ENCODE measurements around the gene RBP2. TPM values are rescaled to one million over a fixed set of nuclear protein-coding genes. Genes with fewer than 3 reads are reported as not detected.

The RBP2 gene
- total and polyA plus RNA-seq, 7 donors, result 0.87 to 57.1 (median 6.0) TPM; not detected in 4

GRCh38 chr3:139423232-139423631 lies 53.1 kb downstream of the RBP2 start:
- no peaks in the 10 kb centered on the region for H3K9me3 ChIP-seq
- 37 to 81% methylated on average over 2 of the region's 2 CpGs for WGBS, 2 donors
- intact Hi-C loops (cut with DNase I), result no loop called here
- no peak for DNase-seq
- no peak overlapping the region for H3K27ac ChIP-seq
- H3K27me3 ChIP-seq, result no peaks in the 10 kb centered on the region
- no peaks in the 10 kb centered on the region for H3K4me1 ChIP-seq
- no peak overlapping the region for H3K4me3 ChIP-seq
- TF ChIP-seq POLR2AphosphoS5 (IDR thresholded peaks at IDR 0.05) (no peak), POLR2A (IDR thresholded peaks at IDR 0.05) (no peak), EP300 (IDR thresholded peaks at IDR 0.05) (no peak), CTCF (IDR thresholded peaks at IDR 0.05) (no peak)
- H3K36me3 ChIP-seq, result peaks cover 0 to 18% (median 0%) of the 10 kb centered on the region in 4 donors

- DNase-seq, result no peak
- H3K27me3 ChIP-seq, result no peaks in the 10 kb centered on the region
- no peak for TF ChIP-seq POLR2A (IDR thresholded peaks at IDR 0.05)
- TF ChIP-seq CTCF (IDR thresholded peaks at IDR 0.05), result no peak
- TF ChIP-seq POLR2AphosphoS5 (IDR thresholded peaks at IDR 0.05), result no peak
- TF ChIP-seq EP300 (IDR thresholded peaks at IDR 0.05), result no peak
- 82 to 92% methylated on average over 1 of the region's 1 CpG for WGBS, 2 donors
- H3K27ac ChIP-seq, result no peak overlapping the region
- H3K4me3 ChIP-seq, result no peak overlapping the region
- H3K4me1 ChIP-seq, result no peaks in the 10 kb centered on the region
- peaks cover 0 to 4% (median 0%) of the 10 kb centered on the region in 4 donors for H3K9me3 ChIP-seq
- intact Hi-C loops (cut with DNase I), result no loop called here
- H3K36me3 ChIP-seq, result peaks cover 0 to 18% (median 0%) of the 10 kb centered on the region in 4 donors
These were observed 54.9 kb downstream of the RBP2 start for GRCh38 chr3:139421460-139421859.

- no peak for DNase-seq
- H3K4me3 ChIP-seq, result no peak overlapping the region
- peaks cover 0 to 18% (median 0%) of the 10 kb centered on the region in 4 donors for H3K36me3 ChIP-seq
- H3K4me1 ChIP-seq, result no peaks in the 10 kb centered on the region
- H3K27me3 ChIP-seq, result no peaks in the 10 kb centered on the region
- intact Hi-C loops (cut with DNase I), result no loop called here
- TF ChIP-seq POLR2A (IDR thresholded peaks at IDR 0.05), result no peak
- 35 to 51% methylated on average over 1 of the region's 1 CpG for WGBS, 2 donors
- peaks cover 0 to 4% (median 0%) of the 10 kb centered on the region in 4 donors for H3K9me3 ChIP-seq
- no peak overlapping the region for H3K27ac ChIP-seq
These were observed 55.3 kb downstream of the RBP2 start for GRCh38 chr3:139421040-139421439.

- intact Hi-C loops (cut with DNase I), result no loop called here
These were observed 58.2 kb downstream of the RBP2 start for GRCh38 chr3:139418144-139418543.

GRCh38 chr3:139416275-139416674 lies 60.0 kb downstream of the RBP2 start:
- WGBS, 2 donors, result 96% methylated on average over 1 of the region's 1 CpG
- no peaks in the 10 kb centered on the region for H3K4me1 ChIP-seq
- no peak for DNase-seq
- H3K9me3 ChIP-seq, result peaks cover 0 to 7% (median 4%) of the 10 kb centered on the region in 4 donors
- H3K27ac ChIP-seq, result no peak overlapping the region
- intact Hi-C loops (cut with DNase I), result no loop called here
- no peak overlapping the region for H3K4me3 ChIP-seq
- no peaks in the 10 kb centered on the region for H3K27me3 ChIP-seq
- H3K36me3 ChIP-seq, result no peaks in the 10 kb centered on the region
- no peak for TF ChIP-seq POLR2AphosphoS5 (IDR thresholded peaks at IDR 0.05)
- no peak for TF ChIP-seq CTCF (IDR thresholded peaks at IDR 0.05)
- TF ChIP-seq EP300 (IDR thresholded peaks at IDR 0.05), result no peak
- no peak for TF ChIP-seq POLR2A (IDR thresholded peaks at IDR 0.05)

More at GRCh38 chr3:139418144-139418543, 58.2 kb downstream of the RBP2 start:
- no peak overlapping the region for H3K4me3 ChIP-seq
- no peaks in the 10 kb centered on the region for H3K4me1 ChIP-seq
- H3K27ac ChIP-seq, result no peak overlapping the region
- 87 to 89% methylated on average over 2 of the region's 2 CpGs for WGBS, 2 donors
- peaks cover 0 to 7% (median 2%) of the 10 kb centered on the region in 4 donors for H3K9me3 ChIP-seq
- no peaks in the 10 kb centered on the region for H3K27me3 ChIP-seq
- DNase-seq, result no peak
- peaks cover 0 to 2% (median 0%) of the 10 kb centered on the region in 4 donors for H3K36me3 ChIP-seq
- TF ChIP-seq POLR2AphosphoS5 (IDR thresholded peaks at IDR 0.05) (no peak), CTCF (IDR thresholded peaks at IDR 0.05) (no peak), EP300 (IDR thresholded peaks at IDR 0.05) (no peak), POLR2A (IDR thresholded peaks at IDR 0.05) (no peak)

All from sigmoid colon (tissue), 7 donors.